Thyroid gland (tissue), 4 donors: Measurements from ENCODE around the gene TSTD1. TPM values are rescaled to one million over a fixed set of nuclear protein-coding genes. Genes with fewer than 3 reads are reported as not detected.
"Not testable (repeated sequence)": the region's sequence is repeated elsewhere in the genome, so short reads cannot be mapped to it uniquely, and the experiment has no call there.

Experiments used
- DNase-seq, 2 donors: peaks; one replicate each; pipeline ENCODE4 v3.0.0-alpha.2; 2019
- H3K27ac ChIP-seq, 3 donors: fragments of 200-600 bp; sonication (generic); 1 replicate in 2 of 3; 2 replicates in 1 of 3; pipeline ENCODE4 v1.5.1; 2016 to 2019; ENCODE audit warnings: mild to moderate bottlenecking in 1 of 3, moderate library complexity in 1 of 3
- H3K27me3 ChIP-seq: fragments of 200-600 bp; sonication (generic); one replicate; pipeline ENCODE4 v1.5.1; 2019
- H3K36me3 ChIP-seq, 2 donors: fragments of 200-600 bp; sonication (generic); one replicate each; pipeline ENCODE4 v1.5.1; 2016 to 2019
- H3K4me1 ChIP-seq, 2 donors: fragments of 200-600 bp; sonication (generic); one replicate each; pipeline ENCODE4 v1.5.1; 2017 to 2019
- H3K4me3 ChIP-seq, 3 donors: fragments of 200-600 bp; sonication (generic); replicated peaks in 1 of 3; 1 replicate in 2 of 3; 2 replicates in 1 of 3; pipeline ENCODE4 v1.5.1; 2016; ENCODE audit warnings: mild to moderate bottlenecking in 1 of 3
- H3K9me3 ChIP-seq: fragments of 200-600 bp; sonication (generic); one replicate; pipeline ENCODE4 v1.5.1; 2017
- CTCF ChIP-seq, 6 experiments: fragments of 200-600 bp in 3 of 6; fragments of 450-650 bp in 3 of 6; sonication (generic) in 3 of 6; IDR thresholded peaks; one replicate each; pipeline ENCODE4 v1.5.1; 2016 to 2019; ENCODE audit warnings: antibody characterized with exemption in 6 of 6, mild to moderate bottlenecking in 2 of 6, inconsistent platforms in 1 of 6, moderate library complexity in 1 of 6
- POLR2A ChIP-seq, 2 donors: fragments of 450-650 bp; IDR thresholded peaks; one replicate each; pipeline ENCODE4 v1.6.1; 2017; ENCODE audit warnings: antibody characterized with exemption in 2 of 2, mild to moderate bottlenecking in 2 of 2, moderate library complexity in 1 of 2
- WGBS, 2 donors: methylation state at CpG; one replicate each; pipeline ENCODE4 v1.1.5; 2017; 5-methylcytosine and 5-hydroxymethylcytosine counted together
- intact Hi-C: fragments of 100-400 bp; cut with DNase I; formaldehyde crosslinking; loops from one replicate; pipeline ENCODE4 v1.15.1; 2023
- small RNA-seq: library from RNA; depleted of rRNA; stranded (forward); fragments of <200 nt; gene quantifications from one replicate; pipeline ENCODE3, GENCODE V24; 2016
- total RNA-seq, 4 donors: library from RNA; depleted of rRNA; stranded (reverse); fragments of >200 nt; gene quantifications; one replicate each; pipeline ENCODE4 v1.2.3, GENCODE V29; 2016

TSTD1 gene
- total RNA-seq, 4 donors from 2014 or later: 256 to 466 (median 320) TPM

GRCh38 chr1:160996178-160996577 lies 42.6 kb downstream of the TSTD1 start:
- Histone ChIP-seq H3K9me3 (no peaks in the 10 kb centered on the region), H3K27ac (no peak overlapping the region), H3K4me1 (peaks cover 5 to 14% of the 10 kb centered on the region in 2 donors), H3K36me3 (peaks cover 13 to 26% of the 10 kb centered on the region in 2 donors), H3K27me3 (no peaks in the 10 kb centered on the region), H3K4me3 (no peak overlapping the region)
- TF ChIP-seq POLR2A (IDR thresholded peaks at IDR 0.05) (no peak), CTCF (IDR thresholded peaks at IDR 0.05) (no peak)
- intact Hi-C loops: loop anchor here (5.0 kb wide), 1 partner anchor 101 kb away; the partner anchor contains the start of gene KLHDC9
- WGBS, 2 donors: 88 to 89% methylated on average over 3 of the region's 3 CpGs
- no peak for DNase-seq

- Histone ChIP-seq H3K36me3 (peaks cover 0 to 5% of the 10 kb centered on the region in 2 donors), H3K9me3 (no peaks in the 10 kb centered on the region), H3K4me3 (no peak overlapping the region), H3K27ac (no peak overlapping the region), H3K4me1 (peaks cover 0 to 9% of the 10 kb centered on the region in 2 donors), H3K27me3 (no peaks in the 10 kb centered on the region)
- intact Hi-C loops: no loop called here
- WGBS, 2 donors: 79 to 81% methylated on average over 14 of the region's 14 CpGs
- TF ChIP-seq POLR2A (IDR thresholded peaks at IDR 0.05): no peak
- peak in 4 of 6 experiments; percentile 32 to 67 (median 48) for TF ChIP-seq CTCF (IDR thresholded peaks at IDR 0.05)
- DNase-seq: no peak
Observed at GRCh38 chr1:160993544-160994193, 45.1 kb downstream of the TSTD1 start.

GRCh38 chr1:160992036-160992435 lies 46.7 kb downstream of the TSTD1 start:
- intact Hi-C loops, H3K27me3 ChIP-seq, DNase-seq, H3K4me3 ChIP-seq, H3K27ac ChIP-seq, H3K9me3 ChIP-seq, H3K36me3 ChIP-seq, H3K4me1 ChIP-seq: not testable (repeated sequence)
- 92 to 96% methylated on average over 4 of the region's 4 CpGs for WGBS, 2 donors

Small RNAs within 50 kb of the gene (small RNA-seq; reads per million reads assigned to genes)
- not detected for gene AL591806.2

Other genes with a start within 250 kb of the TSTD1 start
- gene LY9, start 242.8 kb downstream of the TSTD1 start, total RNA-seq: 1 to 10 TPM in 1 of 4 donors, under 1 TPM in 3; 0.33 to 2.1 (median 0.63) TPM
- under 1 TPM in 1 of 4 donors, not detected in 3; 0.27 TPM for gene CD244, start 176.1 kb downstream of the TSTD1 start, total RNA-seq
- not detected for gene ITLN1, start 153.8 kb downstream of the TSTD1 start, total RNA-seq
- not detected for gene ITLN2, start 84.2 kb downstream of the TSTD1 start, total RNA-seq
- gene F11R, start 17.8 kb downstream of the TSTD1 start, total RNA-seq: 100 to 1,000 TPM in 2 of 4 donors, 10 to 100 TPM in 2; 80.8 to 122 (median 98.3) TPM
- gene USF1, start 7.0 kb upstream of the TSTD1 start, total RNA-seq: 10 to 100 TPM; 56.0 to 71.0 (median 70.3) TPM
- 1 to 10 TPM; 1.4 to 3.5 (median 2.9) TPM for gene ARHGAP30, start 30.9 kb upstream of the TSTD1 start, total RNA-seq
- gene NECTIN4, start 50.6 kb upstream of the TSTD1 start, total RNA-seq: under 1 TPM in 1 of 4 donors, not detected in 3; 0.27 TPM
- 10 to 100 TPM in 3 of 4 donors, 1 to 10 TPM in 1; 6.9 to 31.8 (median 19.2) TPM for gene KLHDC9, start 59.4 kb upstream of the TSTD1 start, total RNA-seq
- 10 to 100 TPM; 23.8 to 58.2 (median 30.3) TPM for gene PFDN2, start 79.1 kb upstream of the TSTD1 start, total RNA-seq
- 10 to 100 TPM; 36.4 to 50.4 (median 47.9) TPM for gene NIT1, start 79.1 kb upstream of the TSTD1 start, total RNA-seq
- gene DEDD, start 93.7 kb upstream of the TSTD1 start, total RNA-seq: 10 to 100 TPM; 27.5 to 34.6 (median 31.1) TPM
- 10 to 100 TPM; 37.6 to 90.4 (median 62.1) TPM for gene UFC1, start 115.0 kb upstream of the TSTD1 start, total RNA-seq
- 10 to 100 TPM; 21.2 to 27.6 (median 23.0) TPM for gene USP21, start 120.5 kb upstream of the TSTD1 start, total RNA-seq
- gene PPOX, start 127.5 kb upstream of the TSTD1 start, total RNA-seq: 10 to 100 TPM; 12.6 to 30.0 (median 21.8) TPM
- 10 to 100 TPM; 24.1 to 34.0 (median 29.2) TPM for gene B4GALT3, start 138.5 kb upstream of the TSTD1 start, total RNA-seq
- gene ADAMTS4, start 160.1 kb upstream of the TSTD1 start, total RNA-seq: 10 to 100 TPM in 1 of 4 donors, 1 to 10 TPM in 3; 4.6 to 24.4 (median 9.4) TPM
- 100 to 1,000 TPM in 2 of 4 donors, 10 to 100 TPM in 2; 75.4 to 122 (median 99.9) TPM for gene NDUFS2, start 163.4 kb upstream of the TSTD1 start, total RNA-seq
- gene FCER1G, start 176.3 kb upstream of the TSTD1 start, total RNA-seq: 10 to 100 TPM; 16.3 to 70.9 (median 22.3) TPM
- not detected for gene APOA2, start 184.7 kb upstream of the TSTD1 start, total RNA-seq
- 10 to 100 TPM in 1 of 4 donors, 1 to 10 TPM in 3; 7.0 to 12.4 (median 8.3) TPM for gene TOMM40L, start 187.1 kb upstream of the TSTD1 start, total RNA-seq
- gene NR1I3, start 199.2 kb upstream of the TSTD1 start, total RNA-seq: not detected
- gene PCP4L1, start 219.8 kb upstream of the TSTD1 start, total RNA-seq: under 1 TPM; 0.39 to 0.83 (median 0.61) TPM